Fibroblast of lung (primary cell): ENCODE results near the gene ATP8A2.

Experiments
- CTCF ChIP-seq, 2 donors: IDR thresholded peaks in 1 of 2; conservative IDR thresholded peaks in 1 of 2; 1 replicate in 1 of 2; 2 replicates in 1 of 2; pipeline ENCODE4 v1.5.1; 2011 to 2012; ENCODE audit warnings: low read length in 2 of 2, control low read depth in 1 of 2, inconsistent platforms in 1 of 2, low read depth in 1 of 2, mild to moderate bottlenecking in 1 of 2
- EZH2 ChIP-seq: IDR thresholded peaks from 2 replicates; pipeline ENCODE4 v1.5.1; 2012; ENCODE audit warnings: low read length, control low read depth, mild to moderate bottlenecking; ENCODE audit errors: missing control alignments

GRCh38 chr13:25607096-25607495, 235.3 kb downstream of the ATP8A2 start:
- TF ChIP-seq CTCF (conservative IDR thresholded peaks at IDR 0.05 in 1 of 2, IDR thresholded peaks at IDR 0.05 in 1 of 2; ENCODE audit: low read depth in 1 of 2, low read length in 2 of 2) = no peak
- no peak for TF ChIP-seq EZH2
